HepG2 (cell line): Measurements from ENCODE around the gene CHST3. TPM values are rescaled to one million over a fixed set of nuclear protein-coding genes. Genes with fewer than 3 reads are reported as not detected.
A peak's percentile ranks its signal among the peaks of the same experiment; 100 is the strongest.

Source experiments
- ARID2 ChIP-seq: sonication (generic); formaldehyde crosslinking; IDR thresholded peaks from 2 replicates; pipeline ENCODE4 v1.8.1; 2022; ENCODE audit warnings: mild to moderate bottlenecking, missing genetic modification reagents, borderline replicate concordance
- DPF2 ChIP-seq: sonication (generic); formaldehyde crosslinking; IDR thresholded peaks from 2 replicates; pipeline ENCODE4 v1.4.0; 2020; ENCODE audit warnings: mild to moderate bottlenecking, low read depth, missing genetic modification reagents, borderline replicate concordance
- FOXO1 ChIP-seq: sonication (generic); formaldehyde crosslinking; IDR thresholded peaks from 2 replicates; pipeline ENCODE4 v1.4.0; 2020; ENCODE audit warnings: missing genetic modification reagents
- HNF1A ChIP-seq, 2 experiments: sonication (generic) in 1 of 2; formaldehyde crosslinking in 1 of 2; IDR thresholded peaks; 2 replicates each; pipeline versions ENCODE4 v1.4.0 to v1.6.1; 2016 to 2020; ENCODE audit warnings: borderline replicate concordance in 1 of 2, low read depth in 1 of 2, mild to moderate bottlenecking in 1 of 2, missing genetic modification reagents in 1 of 2
- HNRNPH1 ChIP-seq: fragments of 200-400 bp; formaldehyde crosslinking; optimal IDR thresholded peaks from 2 replicates; pipeline ENCODE3; 2017; ENCODE audit warnings: mild to moderate bottlenecking, low read depth, low read length
- HNRNPL ChIP-seq: fragments of 200-400 bp; formaldehyde crosslinking; IDR thresholded peaks from 2 replicates; pipeline ENCODE4 v1.6.1; 2017; ENCODE audit warnings: mild to moderate bottlenecking, low read depth, low read length
- HOXA3 ChIP-seq: sonication (generic); formaldehyde crosslinking; IDR thresholded peaks from 2 replicates; pipeline ENCODE4 v1.5.0; 2020; ENCODE audit warnings: missing genetic modification reagents
- KDM5B ChIP-seq: sonication (generic); formaldehyde crosslinking; IDR thresholded peaks from 2 replicates; pipeline ENCODE4 v1.4.0; 2020; ENCODE audit warnings: missing genetic modification reagents, mild to moderate bottlenecking, borderline replicate concordance
- MIER3 ChIP-seq: IDR thresholded peaks from 2 replicates; pipeline ENCODE4 v1.6.1; 2016; ENCODE audit warnings: missing compliant biosample characterization, borderline replicate concordance
- PPARG ChIP-seq: conservative IDR thresholded peaks from 2 replicates; pipeline ENCODE4 v1.6.1; 2016; ENCODE audit warnings: missing biosample characterization, missing genetic modification reagents
- RBM39 ChIP-seq: fragments of 200-400 bp; formaldehyde crosslinking; IDR thresholded peaks from one replicate; pipeline ENCODE4 v1.6.1; 2018; ENCODE audit warnings: antibody characterized with exemption, mild to moderate bottlenecking, low read depth, low read length; ENCODE audit not compliant: poor library complexity, severe bottlenecking
- SIX4 ChIP-seq: sonication (generic); formaldehyde crosslinking; IDR thresholded peaks from 2 replicates; pipeline ENCODE4 v1.4.0; 2020; ENCODE audit warnings: missing genetic modification reagents
- ZNF256 ChIP-seq: sonication (generic); formaldehyde crosslinking; conservative IDR thresholded peaks from 2 replicates; pipeline ENCODE4 v1.4.0; 2020; ENCODE audit warnings: missing genetic modification reagents
- ZNF280B ChIP-seq: sonication (generic); formaldehyde crosslinking; IDR thresholded peaks from 2 replicates; pipeline ENCODE4 v1.5.0; 2020; ENCODE audit warnings: missing genetic modification reagents, mild to moderate bottlenecking, borderline replicate concordance
- ZNF512 ChIP-seq: sonication (generic); formaldehyde crosslinking; IDR thresholded peaks from 2 replicates; pipeline ENCODE4 v1.4.0; 2020; ENCODE audit warnings: mild to moderate bottlenecking, missing genetic modification reagents
- ZNF513 ChIP-seq: sonication (generic); formaldehyde crosslinking; conservative IDR thresholded peaks from 2 replicates; pipeline ENCODE4 v1.5.0; 2020; ENCODE audit warnings: missing genetic modification reagents
- ZNF607 ChIP-seq: sonication (generic); formaldehyde crosslinking; IDR thresholded peaks from 2 replicates; pipeline ENCODE4 v1.5.1; 2020; ENCODE audit warnings: missing genetic modification reagents, mild to moderate bottlenecking, borderline replicate concordance
- ZNF850 ChIP-seq: sonication (generic); formaldehyde crosslinking; conservative IDR thresholded peaks from 2 replicates; pipeline ENCODE4 v1.9.0; 2021; ENCODE audit warnings: mild to moderate bottlenecking, missing genetic modification reagents
- polyA plus RNA-seq, 8 experiments: library from polyadenylated mRNA; depleted of rRNA in 3 of 8; stranded (reverse) in 7 of 8; unstranded in 1 of 8; fragments of >200 nt; fragmentation: Illumina TruSeq in 4 of 8; extraction: Trizol in 4 of 8; gene quantifications; 2 replicates each; pipeline versions ENCODE4 v1.2.1 to v1.2.3, GENCODE V29; 2011 to 2016; ENCODE audit warnings: low read depth in 4 of 8, missing spikeins in 1 of 8, mixed read lengths in 1 of 8; ENCODE audit not compliant: insufficient read depth in 1 of 8
- total RNA-seq, 5 experiments: library from RNA; depleted of rRNA; stranded (reverse); fragments of >200 nt; fragmentation: Illumina TruSeq; extraction: Trizol; gene quantifications; 2 replicates each; pipeline ENCODE4 v1.2.3, GENCODE V29; 2016; ENCODE audit warnings: low read depth in 1 of 5

The CHST3 gene
- total and polyA plus RNA-seq, 2 of the 13 experiments (the other 11 are each of a cell fraction or from before 2014, with no cell fraction given), result 7.2 to 18.7 TPM

- no peak for TF ChIP-seq RBM39
- peak; percentile 81; the same call in 1 of the 2 replicates for TF ChIP-seq HNRNPL
- peak; percentile 63; the same call in 1 of the 2 replicates for TF ChIP-seq ZNF280B
- TF ChIP-seq HNRNPH1, result no peak
- peak; percentile 41; the same call in 1 of the 2 replicates for TF ChIP-seq DPF2
- 0 out of 2 replicates have a peak, but pooled peaks have one; percentile 39 for TF ChIP-seq ZNF256 (CRISPR knock-in tag)
- no peak for TF ChIP-seq ZNF512
- 0 out of 2 replicates have a peak, but pooled peaks have one; percentile 20 for TF ChIP-seq KDM5B (CRISPR knock-in tag)
- peak; percentile 88 for TF ChIP-seq HOXA3 (CRISPR knock-in tag)
- 0 out of 2 replicates have a peak, but pooled peaks have one; percentile 63 for TF ChIP-seq ARID2 (CRISPR knock-in tag)
- peak; percentile 21; the same call in 1 of the 2 replicates for TF ChIP-seq MIER3 (CRISPR knock-in tag)
- no peak for TF ChIP-seq ZNF850 (CRISPR knock-in tag)
- TF ChIP-seq HNF1A (IDR thresholded peaks at IDR 0.05; ENCODE audit: low read depth), result no peak
- peak; percentile 23; the same call in 1 of the 2 replicates for TF ChIP-seq HNF1A (CRISPR knock-in tag; IDR thresholded peaks at IDR 0.05; ENCODE audit: borderline replicate concordance)
- TF ChIP-seq FOXO1 (CRISPR knock-in tag), result peak; percentile 48; the same call in 1 of the 2 replicates
- 0 out of 2 replicates have a peak, but pooled peaks have one; percentile 15 for TF ChIP-seq SIX4 (CRISPR knock-in tag)
- TF ChIP-seq ZNF513 (CRISPR knock-in tag), result no peak
- TF ChIP-seq PPARG (CRISPR knock-in tag), result peak; percentile 46; the same call in 1 of the 2 replicates
- 0 out of 2 replicates have a peak, but pooled peaks have one; percentile 64 for TF ChIP-seq ZNF607 (CRISPR knock-in tag)
These were observed 92.9 kb downstream of the CHST3 start (continued) for GRCh38 chr10:72056932-72057751.
